DMS153 treated with DMSO at 0.1 percent for 48 hours (cell line): Measurements from ENCODE around the gene DDX49.
"Not testable (repeated sequence)": the region's sequence is repeated elsewhere in the genome, so short reads cannot be mapped to it uniquely, and the experiment has no call there.

Experiments used
- DNase-seq: peaks from one replicate; lab custom pipeline; 2025; ENCODE audit not compliant: unreplicated experiment; lab: John Stamatoyannopoulos, UW

The DDX49 gene

GRCh38 chr19:18908917-18909619 lies 10.4 kb upstream of the DDX49 start:
- DNase-seq: no peak

- no peak for DNase-seq
Observed at GRCh38 chr19:18910010-18910409, 9.5 kb upstream of the DDX49 start.

- DNase-seq: no peak
Observed at GRCh38 chr19:18910801-18911436, 8.6 kb upstream of the DDX49 start.

- no peak for DNase-seq
Observed at GRCh38 chr19:18912933-18913332, 6.6 kb upstream of the DDX49 start.

GRCh38 chr19:18913466-18913865 lies 6.0 kb upstream of the DDX49 start:
- no peak for DNase-seq

GRCh38 chr19:18915639-18916038 lies 3.9 kb upstream of the DDX49 start:
- DNase-seq: no peak

GRCh38 chr19:18917593-18917992 lies 1.9 kb upstream of the DDX49 start:
- not testable (repeated sequence) for DNase-seq

GRCh38 chr19:18919900-18920214 lies 342 bp downstream of the DDX49 start:
- DNase-seq: no peak

- DNase-seq: no peak
Observed at GRCh38 chr19:18920400-18920799, 885 bp downstream of the DDX49 start.

- no peak for DNase-seq
Observed at GRCh38 chr19:18921593-18921992, 2.1 kb downstream of the DDX49 start.

- DNase-seq: no peak
Observed at GRCh38 chr19:18922228-18922985, 2.9 kb downstream of the DDX49 start.

GRCh38 chr19:18924684-18925213 lies 5.2 kb downstream of the DDX49 start:
- no peak for DNase-seq

- DNase-seq: no peak
Observed at GRCh38 chr19:18928018-18928805, 8.7 kb downstream of the DDX49 start.

GRCh38 chr19:18929311-18929710 lies 9.8 kb downstream of the DDX49 start:
- no peak for DNase-seq

- DNase-seq: no peak
Observed at GRCh38 chr19:18931316-18932162, 12.0 kb downstream of the DDX49 start.

- DNase-seq: no peak
Observed at GRCh38 chr19:18932216-18932841, 12.8 kb downstream of the DDX49 start.

GRCh38 chr19:18933297-18933696 lies 13.8 kb downstream of the DDX49 start:
- DNase-seq: no peak

- DNase-seq: no peak
Observed at GRCh38 chr19:18939163-18939562, 19.6 kb downstream of the DDX49 start.

GRCh38 chr19:18939922-18940768 lies 20.6 kb downstream of the DDX49 start:
- DNase-seq: no peak
